Muscle of leg (tissue), 11 donors: ENCODE results near the gene ELOVL7. TPM values are rescaled to one million over a fixed set of nuclear protein-coding genes. Genes with fewer than 3 reads are reported as not detected.

Source experiments
- DNase-seq: peaks from one replicate; pipeline ENCODE4 v3.0.0; 2013
- H3K27ac ChIP-seq: one replicate; pipeline ENCODE4 v1.5.1; 2013; ENCODE audit warnings: mild to moderate bottlenecking, low read length, control low read depth
- H3K27me3 ChIP-seq: one replicate; pipeline ENCODE4 v1.6.1; 2013; ENCODE audit warnings: low read length; ENCODE audit not compliant: control insufficient read depth, insufficient read depth
- H3K36me3 ChIP-seq: one replicate; pipeline ENCODE4 v1.6.1; 2013; ENCODE audit warnings: low read length; ENCODE audit not compliant: control insufficient read depth, insufficient read depth
- H3K4me1 ChIP-seq: one replicate; pipeline ENCODE4 v1.6.1; 2013; ENCODE audit warnings: low read length; ENCODE audit not compliant: control insufficient read depth, insufficient read depth
- H3K4me3 ChIP-seq: one replicate; pipeline ENCODE4 v1.5.1; 2013; ENCODE audit warnings: low read length, control low read depth
- H3K9me3 ChIP-seq: replicated peaks from 2 replicates; pipeline ENCODE4 v1.6.1; 2013; ENCODE audit warnings: low read depth, low read length; ENCODE audit not compliant: control insufficient read depth
- WGBS: methylation state at CpG from one replicate; pipeline ENCODE4 v1.1.5; 2013; ENCODE audit warnings: missing lambda C conversion rate; ENCODE audit not compliant: insufficient coverage; 5-methylcytosine and 5-hydroxymethylcytosine counted together
- polyA plus RNA-seq, 8 donors: library from polyadenylated mRNA; unstranded; fragments of 120-200 nt; gene quantifications; one replicate each; pipeline versions ENCODE4 v1.2.1 to v1.2.3, GENCODE V29; 2013; ENCODE audit warnings: inconsistent platforms in 1 of 8, low replicate concordance in 1 of 8; ENCODE audit not compliant: insufficient read length in 8 of 8, insufficient read depth in 1 of 8
- total RNA-seq: library from RNA; stranded (reverse); fragments of 120-200 nt; gene quantifications from one replicate; pipeline ENCODE4 v1.2.4, GENCODE V29; 2013

ELOVL7 gene
- total and polyA plus RNA-seq, 9 donors = 0.11 to 3.4 (median 0.21) TPM

- H3K27me3 ChIP-seq = no peaks in the 10 kb centered on the region
- no peaks in the 10 kb centered on the region for H3K9me3 ChIP-seq
- no peak for DNase-seq
- no peaks in the 10 kb centered on the region for H3K36me3 ChIP-seq
- H3K4me1 ChIP-seq = no peaks in the 10 kb centered on the region
- no peak overlapping the region for H3K4me3 ChIP-seq
- no CpG with 5 or more reads among the region's 2 CpGs for WGBS
- H3K27ac ChIP-seq = no peak overlapping the region
These were observed 29.6 kb downstream of the ELOVL7 start for GRCh38 chr5:60814498-60814897.

GRCh38 chr5:60812426-60812825 is 31.6 kb downstream of the ELOVL7 start:
- Histone ChIP-seq H3K36me3 (no peaks in the 10 kb centered on the region), H3K4me3 (no peak overlapping the region), H3K4me1 (no peaks in the 10 kb centered on the region), H3K9me3 (no peaks in the 10 kb centered on the region), H3K27me3 (no peaks in the 10 kb centered on the region), H3K27ac (no peak overlapping the region)
- DNase-seq = no peak

GRCh38 chr5:60811105-60811504 is 33.0 kb downstream of the ELOVL7 start:
- H3K36me3 ChIP-seq = no peaks in the 10 kb centered on the region
- H3K27me3 ChIP-seq = no peaks in the 10 kb centered on the region
- no peak overlapping the region for H3K27ac ChIP-seq
- no peak overlapping the region for H3K4me3 ChIP-seq
- no peak for DNase-seq
- H3K4me1 ChIP-seq = no peaks in the 10 kb centered on the region
- no peaks in the 10 kb centered on the region for H3K9me3 ChIP-seq

- Histone ChIP-seq H3K4me3 (no peak overlapping the region), H3K36me3 (no peaks in the 10 kb centered on the region), H3K9me3 (no peaks in the 10 kb centered on the region), H3K27ac (no peak overlapping the region), H3K4me1 (no peaks in the 10 kb centered on the region), H3K27me3 (no peaks in the 10 kb centered on the region)
- DNase-seq = no peak
- WGBS = 100% methylated on average over 1 of the region's 2 CpGs
These were observed 33.5 kb downstream of the ELOVL7 start for GRCh38 chr5:60810438-60811085.

DNA sequence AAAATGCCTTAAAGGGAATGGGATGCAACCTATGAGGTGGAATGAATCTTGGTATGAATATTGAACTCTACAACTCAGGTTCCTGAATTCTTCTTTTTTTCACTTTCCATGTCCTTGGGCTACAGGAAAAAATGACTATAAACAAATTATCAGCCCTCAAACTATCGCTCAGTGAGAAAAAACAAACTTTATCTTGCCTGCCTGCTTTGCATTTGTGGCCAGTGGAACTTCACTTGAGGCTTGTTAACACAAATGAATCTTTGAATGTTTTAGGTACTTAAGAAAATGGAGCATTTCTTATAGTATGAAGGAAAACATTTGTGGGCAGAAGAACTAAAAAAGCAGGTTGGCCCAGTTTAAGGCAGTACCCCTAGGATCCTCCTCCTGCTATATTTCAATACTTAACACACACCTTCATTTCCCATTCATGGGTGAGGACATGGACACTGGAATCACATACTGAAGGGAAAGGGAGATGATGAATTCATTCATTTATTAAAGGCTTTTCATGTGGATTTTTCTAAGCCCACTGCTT is 34.1 kb downstream of the ELOVL7 start:
- H3K27me3 ChIP-seq = no peaks in the 10 kb centered on the region
- H3K4me1 ChIP-seq = no peaks in the 10 kb centered on the region
- WGBS = no CpG with 5 or more reads among the region's 1 CpG
- H3K9me3 ChIP-seq = no peaks in the 10 kb centered on the region
- H3K36me3 ChIP-seq = no peaks in the 10 kb centered on the region
- H3K4me3 ChIP-seq = no peak overlapping the region
- no peak for DNase-seq
- H3K27ac ChIP-seq = no peak overlapping the region

DNA sequence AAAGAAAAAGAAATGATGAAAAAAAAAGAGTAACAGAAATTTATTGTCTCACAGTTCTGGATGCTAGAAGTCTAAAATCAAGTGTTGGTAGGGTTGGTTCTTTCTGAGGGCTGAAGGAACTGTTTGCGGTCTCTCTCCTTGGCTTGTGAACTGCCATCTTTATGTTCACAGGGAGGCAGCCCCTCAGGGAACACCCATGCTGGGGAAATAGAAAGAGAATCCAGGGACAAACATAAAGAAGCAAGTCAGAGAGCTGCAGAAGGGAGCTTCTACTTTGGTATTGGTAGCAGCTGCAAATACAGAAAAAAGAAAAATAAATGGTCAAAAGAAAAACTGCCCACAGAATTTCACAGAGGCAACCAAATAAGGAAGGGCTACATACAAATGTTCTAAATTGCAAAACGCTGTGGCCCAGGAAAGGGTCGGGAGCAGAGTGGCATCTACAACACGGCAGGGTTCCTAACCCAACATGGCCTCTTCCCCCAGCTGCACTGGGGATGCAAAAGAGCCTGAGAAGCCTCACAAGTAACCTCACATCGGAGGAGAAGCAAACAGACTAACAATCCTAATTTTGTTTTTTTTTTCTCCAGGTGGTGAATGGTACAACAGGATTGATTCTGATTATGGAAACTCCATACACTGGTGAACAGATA is 37.4 kb downstream of the ELOVL7 start:
- Histone ChIP-seq H3K36me3 (no peaks in the 10 kb centered on the region), H3K4me1 (no peaks in the 10 kb centered on the region), H3K27me3 (no peaks in the 10 kb centered on the region), H3K27ac (no peak overlapping the region), H3K9me3 (no peaks in the 10 kb centered on the region), H3K4me3 (no peak overlapping the region)
- WGBS = 50% methylated on average over 3 of the region's 5 CpGs
- no peak for DNase-seq

DNA sequence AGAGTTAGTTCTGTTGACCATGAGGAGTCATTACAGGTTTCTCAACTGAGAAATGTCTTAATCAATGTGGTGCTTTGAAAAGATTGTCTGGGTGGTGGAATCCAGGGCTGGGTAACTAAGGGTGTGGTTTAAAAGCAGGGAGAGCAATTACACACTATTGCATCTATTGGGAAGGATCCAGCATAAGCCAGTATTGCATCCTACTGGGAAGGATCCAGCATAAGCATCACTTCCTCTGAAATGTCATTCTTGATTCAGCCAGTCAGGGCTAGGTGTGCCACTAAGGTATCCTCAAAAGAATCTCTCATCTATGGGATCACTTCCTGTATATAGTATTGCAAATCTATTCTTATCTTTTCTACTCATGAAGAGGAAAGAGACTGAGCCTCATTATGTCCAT is 38.6 kb downstream of the ELOVL7 start:
- H3K9me3 ChIP-seq = no peaks in the 10 kb centered on the region
- no peaks in the 10 kb centered on the region for H3K27me3 ChIP-seq

DNA sequence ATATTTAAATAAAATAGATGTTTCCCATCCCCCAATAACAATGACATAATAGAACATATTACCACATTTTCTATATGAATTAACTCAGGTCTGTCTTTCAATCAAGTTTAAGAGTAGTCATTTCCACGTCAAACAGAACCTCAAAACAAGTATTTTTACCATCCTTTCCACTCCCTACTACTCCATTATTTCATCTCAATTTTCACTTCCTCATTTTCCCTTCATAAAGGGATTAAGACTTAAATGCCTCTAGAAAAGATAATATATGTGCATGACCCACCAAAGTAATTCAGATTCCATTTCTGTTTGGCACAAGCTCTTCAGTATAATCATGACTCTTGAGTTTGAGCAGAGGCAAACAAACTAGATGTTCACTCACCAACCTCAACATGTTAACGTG is 40.4 kb downstream of the ELOVL7 start:
- no peak for DNase-seq
- no CpG with 5 or more reads among the region's 2 CpGs for WGBS
- no peaks in the 10 kb centered on the region for H3K36me3 ChIP-seq
- no peak overlapping the region for H3K4me3 ChIP-seq
- no peak overlapping the region for H3K27ac ChIP-seq
- no peaks in the 10 kb centered on the region for H3K27me3 ChIP-seq
- no peaks in the 10 kb centered on the region for H3K4me1 ChIP-seq
- no peaks in the 10 kb centered on the region for H3K9me3 ChIP-seq

More for the DNA sequence above, 38.6 kb downstream of the ELOVL7 start:
- no peak for DNase-seq
- Histone ChIP-seq H3K4me3 (no peak overlapping the region), H3K27ac (no peak overlapping the region), H3K4me1 (no peaks in the 10 kb centered on the region), H3K36me3 (no peaks in the 10 kb centered on the region)

DNA sequence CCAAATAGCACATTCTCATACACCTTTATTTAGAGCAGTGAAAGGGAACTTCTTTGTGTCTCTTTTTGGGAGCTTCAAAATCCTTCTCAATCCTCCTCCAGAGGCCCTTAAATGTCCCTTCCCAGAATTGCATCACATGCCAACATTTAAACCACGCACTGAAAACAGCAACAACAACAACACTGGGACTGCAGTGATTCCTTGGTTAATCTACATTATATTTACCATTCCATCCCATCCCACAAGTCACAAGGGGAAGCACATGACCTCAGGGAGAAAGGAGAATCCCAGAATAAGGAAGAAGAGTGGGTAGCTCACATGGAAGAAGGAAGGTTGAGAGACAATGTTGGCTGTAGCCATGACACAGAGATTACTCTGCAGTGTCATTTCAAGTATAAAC is 41.1 kb downstream of the ELOVL7 start:
- Histone ChIP-seq H3K36me3 (no peaks in the 10 kb centered on the region), H3K9me3 (no peaks in the 10 kb centered on the region), H3K4me3 (no peak overlapping the region), H3K27ac (no peak overlapping the region), H3K4me1 (no peaks in the 10 kb centered on the region), H3K27me3 (no peaks in the 10 kb centered on the region)
- DNase-seq = no peak
- no CpG with 5 or more reads among the region's 1 CpG for WGBS

- Histone ChIP-seq H3K36me3 (no peaks in the 10 kb centered on the region), H3K9me3 (no peaks in the 10 kb centered on the region), H3K27ac (no peak overlapping the region), H3K27me3 (no peaks in the 10 kb centered on the region), H3K4me3 (no peak overlapping the region), H3K4me1 (no peaks in the 10 kb centered on the region)
- DNase-seq = no peak
- 67% methylated on average over 1 of the region's 2 CpGs for WGBS
These were observed 41.8 kb downstream of the ELOVL7 start for GRCh38 chr5:60802226-60802625.
